Effector memory CD4-positive, alpha-beta T cell (primary cell): ENCODE results near the gene KLK14.

Experiments used
- DNase-seq, 3 donors: peaks; one replicate each; pipeline ENCODE4 v3.0.0-alpha.2; 2020
- H3K27ac ChIP-seq: 2 replicates; pipeline ENCODE4 v1.7.0; 2013; ENCODE audit warnings: mild to moderate bottlenecking, low read length, moderate library complexity; ENCODE audit not compliant: insufficient read depth, poor library complexity, severe bottlenecking
- H3K27me3 ChIP-seq: replicated peaks from 2 replicates; pipeline ENCODE4 v1.7.0; 2013; ENCODE audit warnings: mild to moderate bottlenecking, low read length; ENCODE audit not compliant: insufficient read depth, control insufficient read depth, poor library complexity, severe bottlenecking
- H3K36me3 ChIP-seq: 2 replicates; pipeline ENCODE4 v1.7.0; 2013; ENCODE audit warnings: mild to moderate bottlenecking, low read length, moderate library complexity; ENCODE audit not compliant: control insufficient read depth, insufficient read depth
- H3K4me1 ChIP-seq: 2 replicates; pipeline ENCODE4 v1.7.0; 2013; ENCODE audit warnings: low read length, mild to moderate bottlenecking; ENCODE audit not compliant: control insufficient read depth, insufficient read depth, poor library complexity, severe bottlenecking
- H3K4me3 ChIP-seq: 2 replicates; pipeline ENCODE4 v1.7.0; 2013; ENCODE audit warnings: low read length, low read depth, mild to moderate bottlenecking; ENCODE audit not compliant: insufficient read depth, poor library complexity, severe bottlenecking
- H3K9me3 ChIP-seq: 2 replicates; pipeline ENCODE4 v1.7.0; 2013; ENCODE audit warnings: mild to moderate bottlenecking, low read length, moderate library complexity; ENCODE audit not compliant: control insufficient read depth

The KLK14 gene

DNA sequence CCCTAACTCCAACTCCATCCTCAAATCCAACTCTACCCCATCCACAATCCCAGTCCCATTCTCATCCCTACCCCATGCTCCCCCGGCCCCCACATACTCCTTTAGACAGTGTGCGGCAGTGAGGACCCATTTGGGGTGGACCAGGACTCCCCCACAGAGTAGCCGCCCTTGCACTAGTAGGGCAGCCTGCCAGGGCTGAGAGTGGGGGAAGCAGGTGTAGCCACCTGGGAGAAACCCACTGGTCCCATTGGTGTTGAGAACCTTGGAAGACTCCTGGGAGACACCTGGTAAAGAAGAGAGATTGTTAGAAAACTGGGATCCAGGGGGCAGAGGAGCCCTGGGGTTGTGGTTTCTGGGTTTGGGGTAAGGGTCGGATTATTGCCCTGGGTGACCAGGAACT, 22.4 kb downstream of the KLK14 start:
- Histone ChIP-seq H3K4me1 (peaks cover 3% of the 10 kb centered on the region), H3K27me3 (peaks cover 23% of the 10 kb centered on the region), H3K4me3 (no peak overlapping the region), H3K27ac (no peak overlapping the region), H3K9me3 (no peaks in the 10 kb centered on the region), H3K36me3 (no peaks in the 10 kb centered on the region)
- no peak for DNase-seq

DNA sequence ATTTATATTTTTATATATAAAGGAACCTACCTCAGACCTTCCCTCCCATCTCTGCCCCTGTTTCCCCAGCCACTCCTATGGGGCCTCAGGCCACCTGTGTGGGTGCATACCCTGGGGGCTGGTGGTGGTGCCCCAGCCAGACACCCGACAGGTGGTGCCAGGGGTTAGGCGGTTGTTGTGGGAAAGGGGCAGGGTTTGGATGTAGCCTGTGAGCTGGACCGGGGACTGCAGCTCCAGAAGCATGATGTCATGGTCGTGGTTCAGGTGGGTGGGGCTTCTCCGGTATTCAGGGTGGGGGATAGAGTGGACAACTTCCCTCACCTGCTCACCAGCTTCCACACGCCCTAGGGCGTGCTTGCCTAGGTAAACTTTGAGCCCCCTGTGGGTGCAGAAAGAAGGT, 23.0 kb downstream of the KLK14 start:
- DNase-seq = no peak
- H3K4me1 ChIP-seq = no peaks in the 10 kb centered on the region
- H3K27me3 ChIP-seq = peaks cover 19% of the 10 kb centered on the region

GRCh38 chr19:51055866-51056265, 26.8 kb downstream of the KLK14 start:
- H3K27ac ChIP-seq = no peak overlapping the region
- no peak overlapping the region for H3K4me3 ChIP-seq
- H3K4me1 ChIP-seq = no peaks in the 10 kb centered on the region
- no peaks in the 10 kb centered on the region for H3K9me3 ChIP-seq
- no peak for DNase-seq
- no peaks in the 10 kb centered on the region for H3K36me3 ChIP-seq
- H3K27me3 ChIP-seq = peaks cover 6% of the 10 kb centered on the region

More for the DNA sequence above, 23.0 kb downstream of the KLK14 start:
- H3K9me3 ChIP-seq = no peaks in the 10 kb centered on the region
- no peak overlapping the region for H3K4me3 ChIP-seq
- H3K36me3 ChIP-seq = no peaks in the 10 kb centered on the region
- H3K27ac ChIP-seq = no peak overlapping the region

DNA sequence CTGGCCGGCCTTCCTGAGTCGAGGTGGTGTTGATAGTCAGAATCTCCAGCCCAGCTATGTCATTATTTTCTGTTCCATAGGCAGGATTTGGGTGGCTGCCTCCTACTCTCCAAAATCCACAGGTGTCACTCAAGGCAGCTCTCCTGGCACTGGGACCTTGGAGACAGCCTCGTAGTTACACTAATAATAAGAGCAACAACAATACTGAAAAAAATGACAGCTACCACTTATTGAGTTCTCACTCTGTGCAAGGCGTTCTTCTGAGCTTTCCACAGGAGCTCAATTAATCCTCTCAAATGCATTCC, 35.7 kb downstream of the KLK14 start:
- no peaks in the 10 kb centered on the region for H3K9me3 ChIP-seq
- H3K27ac ChIP-seq = no peak overlapping the region
- no peaks in the 10 kb centered on the region for H3K4me1 ChIP-seq
- H3K36me3 ChIP-seq = no peaks in the 10 kb centered on the region
- no peaks in the 10 kb centered on the region for H3K27me3 ChIP-seq
- H3K4me3 ChIP-seq = no peak overlapping the region
- no peak for DNase-seq

GRCh38 chr19:51044327-51044726, 38.4 kb downstream of the KLK14 start:
- H3K4me3 ChIP-seq = no peak overlapping the region
- H3K27me3 ChIP-seq = no peaks in the 10 kb centered on the region
- H3K4me1 ChIP-seq = no peaks in the 10 kb centered on the region
- no peaks in the 10 kb centered on the region for H3K36me3 ChIP-seq
- H3K27ac ChIP-seq = no peak overlapping the region
- H3K9me3 ChIP-seq = no peaks in the 10 kb centered on the region
- no peak for DNase-seq

DNA sequence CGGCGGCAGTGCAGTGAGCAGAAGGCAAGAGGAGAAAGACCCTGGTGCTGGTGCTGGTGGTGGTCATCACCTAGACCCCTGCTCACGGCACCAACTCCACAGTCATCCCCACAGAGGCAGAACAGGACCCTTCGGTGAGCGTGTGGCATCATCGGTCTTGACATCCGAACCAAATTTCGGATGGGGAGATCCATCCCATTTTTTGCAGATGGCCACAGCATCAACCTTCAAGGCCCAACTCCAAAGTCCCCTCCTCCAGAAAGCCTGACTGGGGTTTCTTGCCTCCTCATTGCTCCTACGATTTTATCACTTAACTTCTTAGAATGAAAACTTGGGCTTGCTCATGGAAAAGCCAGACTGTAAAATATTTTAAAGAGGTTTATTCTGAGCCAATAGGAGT, 39.2 kb downstream of the KLK14 start:
- no peak overlapping the region for H3K27ac ChIP-seq

GRCh38 chr19:51040151-51040550, 42.5 kb downstream of the KLK14 start:
- H3K4me3 ChIP-seq = no peak overlapping the region
- no peak overlapping the region for H3K27ac ChIP-seq
- H3K4me1 ChIP-seq = no peaks in the 10 kb centered on the region
- H3K9me3 ChIP-seq = no peaks in the 10 kb centered on the region
- no peaks in the 10 kb centered on the region for H3K27me3 ChIP-seq
- no peak for DNase-seq
- no peaks in the 10 kb centered on the region for H3K36me3 ChIP-seq

More for the DNA sequence above, 39.2 kb downstream of the KLK14 start:
- H3K4me1 ChIP-seq = no peaks in the 10 kb centered on the region
- no peaks in the 10 kb centered on the region for H3K27me3 ChIP-seq
- no peaks in the 10 kb centered on the region for H3K36me3 ChIP-seq
- no peak for DNase-seq
- H3K4me3 ChIP-seq = no peak overlapping the region
- H3K9me3 ChIP-seq = no peaks in the 10 kb centered on the region

GRCh38 chr19:51036519-51036918, 46.2 kb downstream of the KLK14 start:
- H3K9me3 ChIP-seq = no peaks in the 10 kb centered on the region
- no peak overlapping the region for H3K27ac ChIP-seq
- no peaks in the 10 kb centered on the region for H3K4me1 ChIP-seq
- no peak for DNase-seq
- H3K4me3 ChIP-seq = no peak overlapping the region
- H3K27me3 ChIP-seq = no peaks in the 10 kb centered on the region
- no peaks in the 10 kb centered on the region for H3K36me3 ChIP-seq

DNA sequence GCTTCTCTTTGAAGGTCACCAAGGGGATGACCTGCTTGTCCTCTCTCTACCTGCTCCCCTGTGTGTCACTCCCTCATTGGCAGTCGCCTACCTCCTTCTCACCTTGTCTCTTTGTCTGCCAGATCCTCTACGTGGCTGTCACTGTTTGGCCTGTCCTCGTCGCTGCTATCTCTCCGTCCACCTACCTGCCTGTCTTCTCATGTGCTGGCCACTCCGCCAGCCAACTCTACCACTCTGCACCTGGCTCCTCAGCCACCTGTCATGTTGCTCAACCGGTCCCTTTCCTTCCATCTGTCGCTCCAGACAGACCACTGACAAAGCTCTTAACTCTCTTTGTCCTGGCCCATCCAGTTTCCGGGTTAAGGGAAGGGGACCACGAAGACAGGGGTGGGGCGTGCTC, 48.0 kb downstream of the KLK14 start, which contains the start of gene KLK12:
Gene KLK12 (minus strand): TSS at position 299 of the 400 bp plus-strand sequence. CDS start 381 bp downstream, outside the sequence.
- no peak for DNase-seq
- Histone ChIP-seq H3K4me3 (no peak within 1 kb of the TSS), H3K36me3 (no peaks in the 10 kb centered on the region), H3K27ac (no peak within 1 kb of the TSS), H3K4me1 (no peaks in the 10 kb centered on the region), H3K9me3 (no peaks in the 10 kb centered on the region), H3K27me3 (no peaks in the 10 kb centered on the region)

DNA sequence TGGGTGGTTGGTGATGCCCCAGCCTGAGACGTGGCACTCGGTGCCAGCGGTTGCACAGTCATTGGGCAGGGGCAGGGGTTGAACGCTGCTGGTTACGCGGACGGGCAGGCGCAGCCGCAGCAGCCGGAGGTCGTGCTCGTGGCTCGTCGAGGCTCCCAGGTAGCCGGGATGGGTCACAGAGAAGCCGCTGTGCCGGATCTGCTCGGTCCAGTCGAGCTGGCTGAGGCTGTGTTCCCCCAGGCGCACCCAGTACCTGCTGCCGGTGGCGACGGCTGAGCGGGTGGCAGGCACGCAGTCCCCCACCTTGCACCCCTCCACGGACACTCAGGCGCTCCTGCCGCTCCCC, 50.8 kb downstream of the KLK14 start:
- no peak overlapping the region for H3K27ac ChIP-seq
- H3K27me3 ChIP-seq = no peaks in the 10 kb centered on the region
- no peaks in the 10 kb centered on the region for H3K4me1 ChIP-seq
- H3K4me3 ChIP-seq = no peak overlapping the region
- H3K9me3 ChIP-seq = no peaks in the 10 kb centered on the region
- no peaks in the 10 kb centered on the region for H3K36me3 ChIP-seq
- no peak for DNase-seq
